Activated CD8-positive, alpha-beta memory T cell treated with anti-CD3 and anti-CD28 coated beads, Interleukin-2, amount 50 U/mL, for 24 hours (primary cell): Measurements from ENCODE around the gene PCA3.

Experiments used
- DNase-seq: peaks from one replicate; pipeline ENCODE4 v3.0.0-alpha.2; 2020; ENCODE audit errors: extremely low read depth

PCA3 gene

GRCh38 chr9:76756941-76757673 lies 7.1 kb upstream of the PCA3 start:
- no peak for DNase-seq

- DNase-seq: no peak
These were observed 5.8 kb upstream of the PCA3 start for GRCh38 chr9:76758476-76758875.

DNA sequence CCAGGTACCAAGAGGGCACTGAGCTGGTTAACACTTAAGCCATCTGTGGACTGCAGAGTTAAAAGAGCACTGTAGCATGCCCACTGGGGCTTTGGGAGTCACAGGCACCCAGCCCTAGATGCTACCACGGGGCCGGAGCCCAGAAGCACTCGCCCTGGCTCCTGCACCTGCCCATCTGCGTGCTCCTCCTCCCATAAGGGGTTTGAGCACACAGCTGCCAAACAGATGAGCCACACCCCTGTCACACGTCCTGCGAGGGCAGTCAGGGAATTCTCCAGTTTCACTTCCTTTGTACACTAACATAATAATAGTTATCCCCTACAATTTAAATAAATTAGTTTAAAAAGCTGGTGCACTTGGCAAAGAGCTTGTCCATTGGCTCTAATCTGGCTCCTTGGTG lies 4.5 kb upstream of the PCA3 start:
- DNase-seq: no peak

DNA sequence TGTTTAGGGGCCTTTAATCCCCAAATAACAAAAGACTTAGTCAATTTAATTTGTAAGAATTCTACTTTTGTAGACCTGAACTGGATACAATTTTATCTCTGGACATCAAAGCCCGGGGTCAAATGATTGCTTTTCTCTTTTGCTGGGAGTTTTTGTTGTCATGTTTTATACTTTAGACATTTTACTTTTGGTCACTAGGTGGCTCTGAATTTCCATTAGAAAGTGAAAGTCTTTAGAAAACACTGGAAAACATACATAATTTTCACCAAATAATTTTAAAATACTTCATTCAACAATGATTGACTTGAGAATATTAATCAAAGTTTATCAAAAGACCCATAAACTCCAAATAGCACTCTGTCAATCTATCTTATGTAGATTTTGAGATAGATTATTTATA lies 2.8 kb upstream of the PCA3 start:
- DNase-seq: no peak

DNA sequence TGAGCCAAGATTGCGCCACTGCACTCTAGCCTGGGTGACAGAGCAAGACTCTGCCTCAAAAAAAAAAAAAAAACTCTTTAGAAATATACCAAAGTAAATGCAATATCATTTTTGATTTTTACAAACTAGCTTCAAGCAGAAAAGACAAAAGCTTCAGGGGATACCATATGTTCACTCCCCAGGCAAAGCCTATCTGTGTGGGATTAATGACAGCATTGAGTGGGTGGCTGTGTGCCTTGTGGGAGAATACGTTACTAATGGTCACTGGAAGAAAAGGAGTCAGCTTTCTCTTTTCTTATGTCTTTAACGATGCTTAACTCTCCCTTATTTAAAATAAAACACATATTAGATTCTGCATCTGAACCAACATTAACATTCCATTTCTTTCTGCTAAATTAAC lies 1.9 kb downstream of the PCA3 start:
- DNase-seq: no peak

- DNase-seq: no peak
These were observed 8.6 kb downstream of the PCA3 start for GRCh38 chr9:76772686-76773445.

GRCh38 chr9:76784881-76785280 lies 20.6 kb downstream of the PCA3 start:
- DNase-seq: no peak

- no peak for DNase-seq
These were observed 21.3 kb downstream of the PCA3 start for GRCh38 chr9:76785501-76785900.

DNA sequence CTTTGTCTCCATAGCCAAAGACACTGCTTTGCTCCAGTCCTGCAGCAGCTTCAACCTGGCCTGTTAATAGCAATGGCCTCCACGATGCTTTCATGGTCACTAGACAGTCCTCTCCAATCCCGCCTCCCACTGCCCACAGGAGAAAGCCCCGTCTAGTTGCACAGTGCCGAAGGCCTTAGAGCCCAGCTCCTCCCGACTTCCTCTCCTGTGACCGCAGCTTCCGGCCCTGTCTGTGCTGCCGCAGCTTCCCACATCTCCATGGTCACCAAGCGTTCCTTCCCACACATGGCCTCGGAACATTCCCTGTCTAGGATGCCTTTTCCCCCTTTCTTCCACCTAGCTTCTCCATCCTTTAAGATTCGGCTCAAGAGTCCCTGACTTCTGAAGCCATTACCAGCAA lies 23.4 kb downstream of the PCA3 start:
- no peak for DNase-seq

DNA sequence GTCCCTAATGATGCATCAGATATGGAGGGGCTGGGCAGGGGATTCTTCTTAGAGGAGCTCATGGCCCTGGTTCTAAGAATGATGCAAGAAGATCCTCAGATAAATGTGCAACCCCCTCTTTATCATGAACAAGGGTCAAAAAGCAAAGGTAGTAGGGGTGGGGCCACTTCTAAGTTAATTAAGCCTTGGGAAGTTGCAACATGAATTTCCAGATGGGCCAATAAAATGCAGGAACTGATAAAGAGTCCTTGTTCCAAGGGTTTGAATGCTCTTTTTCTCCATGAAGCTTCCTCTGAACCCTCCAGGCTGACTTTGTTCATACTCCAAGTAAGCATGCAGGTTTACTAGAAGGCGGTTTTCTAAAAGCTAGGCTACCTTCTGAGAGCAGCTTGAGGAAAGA lies 25.6 kb downstream of the PCA3 start:
- DNase-seq: no peak

DNA sequence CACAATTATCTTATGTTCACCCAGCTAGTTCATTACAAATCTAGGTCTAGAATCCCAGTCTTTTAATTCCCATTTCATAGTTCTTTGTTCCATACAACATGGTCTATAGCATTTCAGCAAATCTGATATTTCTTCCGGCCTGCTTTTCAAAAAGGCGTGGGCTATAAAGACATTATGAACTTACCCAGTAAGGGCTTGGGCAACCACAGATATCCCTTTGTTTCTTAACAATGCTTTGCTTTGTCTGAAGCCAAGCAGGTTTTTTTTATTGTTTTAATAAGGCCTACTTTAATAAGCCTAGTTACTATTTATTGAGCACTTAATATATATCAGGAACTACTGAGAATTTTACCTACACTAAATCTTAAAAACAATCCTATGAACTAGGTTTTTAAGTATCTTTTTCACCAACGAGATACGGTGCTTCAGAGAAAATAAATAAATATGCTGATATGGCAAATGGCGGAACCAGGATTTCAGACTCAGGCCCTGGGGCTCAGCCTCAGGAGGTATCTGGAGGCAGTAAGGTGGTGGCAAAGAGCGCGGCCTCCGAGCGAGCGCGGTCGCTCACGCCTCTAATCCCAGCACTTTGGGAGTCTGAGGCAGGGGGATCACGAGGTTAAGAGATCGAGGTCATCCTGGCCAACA lies 29.7 kb downstream of the PCA3 start:
- DNase-seq: no peak

GRCh38 chr9:76796296-76796695 lies 32.1 kb downstream of the PCA3 start:
- no peak for DNase-seq

- DNase-seq: no peak
These were observed 34.3 kb downstream of the PCA3 start for GRCh38 chr9:76798527-76798926.

DNA sequence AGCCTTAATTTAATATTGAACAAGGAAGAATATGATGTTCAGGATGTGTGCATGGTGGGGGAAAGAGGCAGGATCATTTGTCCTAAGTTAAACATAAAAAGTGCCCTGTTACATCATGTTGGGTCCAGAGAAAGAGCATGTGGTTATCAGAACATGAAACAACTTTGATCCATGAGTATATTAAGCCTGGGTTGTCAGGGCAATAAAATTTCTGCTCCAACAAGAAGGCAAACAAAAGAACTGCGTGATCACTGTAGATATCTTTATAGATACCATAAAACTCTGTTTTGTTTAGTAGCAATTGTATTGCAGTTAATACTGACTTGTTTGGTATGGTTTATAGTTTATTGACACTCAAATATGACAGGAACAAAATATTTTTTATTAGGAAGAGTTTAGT lies 35.2 kb downstream of the PCA3 start:
- DNase-seq: no peak

DNA sequence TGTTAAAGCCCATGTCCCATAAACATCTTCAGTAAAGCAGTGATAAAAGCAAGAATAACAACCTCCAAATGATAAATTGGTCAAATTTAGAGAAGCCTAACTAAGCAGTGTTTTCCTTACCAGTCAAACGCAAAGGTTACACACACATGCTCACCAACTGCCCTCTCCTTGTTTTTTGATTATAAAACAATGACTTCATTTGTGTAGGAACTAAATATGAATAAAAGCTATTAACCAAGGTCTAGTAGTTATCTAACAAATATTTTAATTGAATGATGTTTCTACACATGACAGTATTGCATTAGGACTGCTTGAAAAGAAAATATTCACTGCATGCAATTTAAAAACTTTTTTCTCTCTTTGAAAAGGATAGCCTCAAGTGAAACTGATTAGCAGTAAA lies 36.7 kb downstream of the PCA3 start:
- no peak for DNase-seq

GRCh38 chr9:76803083-76803482 lies 38.8 kb downstream of the PCA3 start:
- no peak for DNase-seq

- DNase-seq: no peak
These were observed 39.5 kb downstream of the PCA3 start for GRCh38 chr9:76803762-76804161.

DNA sequence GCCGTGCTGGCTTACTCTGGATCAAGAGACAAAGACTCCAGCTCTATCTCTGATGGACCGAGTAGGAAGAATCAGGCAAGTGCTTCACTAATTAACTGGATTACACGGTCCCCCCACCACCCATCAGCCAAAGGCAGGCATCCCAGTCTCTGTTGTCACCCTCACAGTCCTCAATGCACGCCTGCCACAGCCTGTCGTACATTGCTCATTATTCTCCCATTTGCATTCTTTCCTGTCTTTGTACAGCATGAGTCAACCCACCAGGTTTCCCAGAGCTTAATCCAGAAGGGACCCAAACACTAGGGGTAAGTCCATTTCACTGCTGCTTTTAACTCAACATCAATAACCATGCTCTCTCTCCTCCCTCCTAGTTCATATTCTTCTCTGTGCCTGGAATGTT lies 44.4 kb downstream of the PCA3 start:
- no peak for DNase-seq

DNA sequence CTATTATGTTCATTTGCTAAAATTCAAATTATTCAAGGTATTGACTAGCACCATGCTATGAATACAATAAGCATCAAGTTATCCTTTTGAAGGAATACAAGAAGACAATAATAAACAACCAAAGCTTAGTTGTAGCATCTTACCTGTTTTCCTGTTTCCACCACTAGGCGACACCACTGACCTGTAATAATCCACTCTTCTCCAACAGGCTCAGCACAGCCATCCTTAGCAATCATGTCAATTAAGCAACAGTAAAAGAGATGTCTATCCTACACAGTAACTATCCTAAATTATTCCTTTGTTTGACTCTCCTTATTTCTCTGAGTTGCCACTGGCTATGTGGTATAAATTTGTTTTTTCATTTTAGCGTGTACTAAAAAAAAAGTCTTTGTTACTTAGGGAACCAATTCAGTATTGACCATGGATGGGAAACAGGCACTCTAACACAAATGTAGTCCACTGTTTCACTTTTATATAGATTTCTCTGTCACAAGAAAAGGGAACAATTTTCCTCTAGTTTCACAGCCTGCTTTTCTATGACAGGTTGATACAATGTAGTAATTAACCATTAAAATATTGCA lies 46.2 kb downstream of the PCA3 start:
- no peak for DNase-seq

DNA sequence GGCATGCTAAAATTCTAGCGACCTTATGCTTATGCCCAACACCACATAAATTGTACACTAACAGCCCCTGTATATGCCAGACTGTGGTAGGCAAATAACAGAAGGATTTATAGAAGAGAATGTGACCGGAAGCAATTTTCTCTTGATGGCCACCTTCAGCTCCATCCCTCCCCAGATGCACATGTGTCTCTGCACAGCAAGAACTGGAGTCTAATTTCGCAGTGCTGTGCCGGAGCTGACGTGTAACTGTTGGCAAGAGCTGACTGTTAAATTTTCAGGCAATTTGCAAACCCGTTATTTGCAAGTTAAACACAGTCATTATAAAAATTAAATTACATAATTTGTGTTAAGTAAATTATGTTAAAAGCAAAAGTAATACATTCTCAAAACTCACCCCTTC lies 48.4 kb downstream of the PCA3 start:
- DNase-seq: no peak

GRCh38 chr9:76817489-76817888 lies 53.3 kb downstream of the PCA3 start:
- DNase-seq: no peak

DNA sequence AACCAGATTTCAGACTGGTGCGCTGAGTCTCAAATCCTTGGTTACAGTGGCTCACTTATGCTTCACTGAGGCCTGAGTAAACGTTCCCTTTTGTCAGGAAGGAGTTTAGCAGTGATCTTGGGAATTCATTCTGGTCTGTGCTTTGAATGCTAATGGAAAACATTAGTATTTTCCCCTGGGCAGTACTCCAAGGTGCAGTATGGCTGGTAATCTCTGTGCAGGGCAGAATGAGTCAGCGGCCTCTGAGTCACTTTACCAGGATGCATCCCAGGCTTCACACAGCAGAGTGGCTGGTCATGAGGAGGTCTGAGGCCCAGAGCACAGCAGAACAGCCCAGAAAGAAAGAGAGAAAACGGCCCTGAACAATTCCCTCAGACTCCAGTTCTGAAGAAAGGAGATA lies 54.0 kb downstream of the PCA3 start:
- DNase-seq: no peak

DNA sequence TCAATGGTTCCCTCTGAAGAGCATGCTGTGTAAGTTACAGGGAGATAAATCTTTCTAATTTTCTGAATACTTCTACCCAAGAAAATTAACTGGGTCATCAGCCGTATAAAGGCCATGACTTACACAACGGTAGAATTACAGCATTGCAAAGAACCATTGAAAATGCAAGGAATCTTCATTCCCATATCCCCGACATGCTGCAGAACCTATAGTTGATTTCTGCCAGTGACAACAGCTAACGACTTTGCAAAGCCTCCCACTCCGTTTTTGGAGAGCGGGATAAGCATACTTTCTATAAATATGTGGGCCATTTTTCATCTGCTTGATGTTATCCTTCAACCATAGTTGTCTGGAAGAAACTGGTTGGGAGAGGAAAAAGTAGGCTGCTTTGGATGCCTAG lies 56.2 kb downstream of the PCA3 start:
- no peak for DNase-seq
